Esophagus squamous epithelium (tissue), 4 donors: Measurements from ENCODE around the gene TOP2A.

Experiments
- POLR2A ChIP-seq, 4 donors: fragments of 450-650 bp; IDR thresholded peaks; one replicate each; pipeline ENCODE4 v1.6.1; 2017; ENCODE audit warnings: antibody characterized with exemption in 4 of 4, mild to moderate bottlenecking in 4 of 4, moderate library complexity in 3 of 4
- TF ChIP-seq, protein P1 (sequence below), 6 experiments: fragments of 450-650 bp in 4 of 6; fragments of 200-600 bp in 2 of 6; sonication (generic) in 2 of 6; IDR thresholded peaks; one replicate each; pipeline ENCODE4 v1.5.1; 2016 to 2019; ENCODE audit warnings: antibody characterized with exemption in 6 of 6, mild to moderate bottlenecking in 4 of 6, moderate library complexity in 4 of 6

GRCh38 chr17:40461732-40462342 is 44.1 kb upstream of the TOP2A start:
- TF ChIP-seq, protein P1, sequence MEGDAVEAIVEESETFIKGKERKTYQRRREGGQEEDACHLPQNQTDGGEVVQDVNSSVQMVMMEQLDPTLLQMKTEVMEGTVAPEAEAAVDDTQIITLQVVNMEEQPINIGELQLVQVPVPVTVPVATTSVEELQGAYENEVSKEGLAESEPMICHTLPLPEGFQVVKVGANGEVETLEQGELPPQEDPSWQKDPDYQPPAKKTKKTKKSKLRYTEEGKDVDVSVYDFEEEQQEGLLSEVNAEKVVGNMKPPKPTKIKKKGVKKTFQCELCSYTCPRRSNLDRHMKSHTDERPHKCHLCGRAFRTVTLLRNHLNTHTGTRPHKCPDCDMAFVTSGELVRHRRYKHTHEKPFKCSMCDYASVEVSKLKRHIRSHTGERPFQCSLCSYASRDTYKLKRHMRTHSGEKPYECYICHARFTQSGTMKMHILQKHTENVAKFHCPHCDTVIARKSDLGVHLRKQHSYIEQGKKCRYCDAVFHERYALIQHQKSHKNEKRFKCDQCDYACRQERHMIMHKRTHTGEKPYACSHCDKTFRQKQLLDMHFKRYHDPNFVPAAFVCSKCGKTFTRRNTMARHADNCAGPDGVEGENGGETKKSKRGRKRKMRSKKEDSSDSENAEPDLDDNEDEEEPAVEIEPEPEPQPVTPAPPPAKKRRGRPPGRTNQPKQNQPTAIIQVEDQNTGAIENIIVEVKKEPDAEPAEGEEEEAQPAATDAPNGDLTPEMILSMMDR (IDR thresholded peaks at IDR 0.05) = no peak
- no peak for TF ChIP-seq POLR2A (IDR thresholded peaks at IDR 0.05)
